ENCODE data around the gene ENOX2. TPM values are rescaled to one million over a fixed set of nuclear protein-coding genes. Genes with fewer than 3 reads are reported as not detected.

Gene ENOX2
- total and polyA plus RNA-seq, 2 donors (not counting 1 experiment from before 2014, with no cell fraction given): 5.1 to 18.8 TPM

DNA sequence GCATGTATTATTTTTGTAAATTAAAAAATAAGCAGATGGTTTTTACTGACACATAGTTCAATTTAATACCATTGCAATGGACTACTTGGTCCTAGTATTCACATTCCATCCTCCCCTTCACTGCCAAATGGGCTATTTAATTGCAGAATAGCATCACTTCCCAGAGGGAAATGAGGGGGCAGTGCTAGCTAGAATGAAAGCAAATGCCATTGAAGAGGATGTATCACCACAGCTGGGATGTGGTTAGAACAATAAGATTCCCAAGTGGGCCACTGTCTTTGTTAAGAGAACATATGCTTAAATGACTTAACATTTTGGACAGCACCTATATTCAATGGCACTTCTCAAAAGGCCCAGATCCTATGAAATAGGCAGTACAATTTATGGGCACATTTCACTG lies 276.5 kb downstream of the ENOX2 start:
- POLR2A ChIA-PET: no interaction called here
- Histone ChIP-seq H2AFZ (ENCODE audit: insufficient read depth, low read depth, low read length, poor library complexity, severe bottlenecking) (no peak overlapping the region), H3K27me3 (replicated peaks in 1 of 4; ENCODE audit: control extremely low read depth in 1 of 4, control insufficient read depth in 3 of 4, insufficient read depth in 4 of 4, low read length in 3 of 4) (no peaks in the 10 kb centered on the region), H3K36me3 (replicated peaks in 1 of 2; ENCODE audit: control extremely low read depth in 1 of 2, control insufficient read depth in 1 of 2, extremely low read depth in 1 of 2, insufficient read depth in 2 of 2, low read length in 1 of 2) (peaks cover 0 to 12% of the 10 kb centered on the region in 2 experiments), H3K9ac (ENCODE audit: low read length) (no peak overlapping the region), H3K4me1 (ENCODE audit: control insufficient read depth in 2 of 2, insufficient read depth in 2 of 2, low read length in 2 of 2) (no peaks in the 10 kb centered on the region), H3K9me3 (ENCODE audit: control extremely low read depth in 1 of 3, control insufficient read depth in 2 of 3, insufficient read depth in 1 of 3, low read length in 2 of 3) (no peaks in the 10 kb centered on the region), H3K4me2 (replicated peaks; ENCODE audit: low read depth, low read length, poor library complexity, severe bottlenecking) (no peak overlapping the region), H3K27ac (ENCODE audit: low read length in 2 of 2) (no peak overlapping the region), H3K4me3 (ENCODE audit: control extremely low read depth in 1 of 5, extremely low read depth in 1 of 5, insufficient read depth in 1 of 5, low read depth in 2 of 5, low read length in 4 of 5) (no peak overlapping the region), H4K20me1 (ENCODE audit: control insufficient read depth, insufficient read depth, low read length, poor library complexity, severe bottlenecking) (no peaks in the 10 kb centered on the region), H3K79me2 (ENCODE audit: control insufficient read depth, insufficient read depth, low read length) (no peaks in the 10 kb centered on the region)
- Mint-ChIP-seq H3K4me1 (peaks cover 3% of the 10 kb centered on the region), H3K27ac (no peak overlapping the region), H3K4me3 (no peak overlapping the region), H3K27me3 (no peaks in the 10 kb centered on the region), H3K9me3 (ENCODE audit: insufficient read depth) (no peaks in the 10 kb centered on the region)
- no peak for ATAC-seq (ENCODE audit: low read depth)
- TF ChIP-seq EZH2 (IDR thresholded peaks at IDR 0.05; ENCODE audit: borderline replicate concordance, insufficient read depth, low read depth, low read length, poor library complexity, severe bottlenecking): no peak
- TF ChIP-seq, protein P1, sequence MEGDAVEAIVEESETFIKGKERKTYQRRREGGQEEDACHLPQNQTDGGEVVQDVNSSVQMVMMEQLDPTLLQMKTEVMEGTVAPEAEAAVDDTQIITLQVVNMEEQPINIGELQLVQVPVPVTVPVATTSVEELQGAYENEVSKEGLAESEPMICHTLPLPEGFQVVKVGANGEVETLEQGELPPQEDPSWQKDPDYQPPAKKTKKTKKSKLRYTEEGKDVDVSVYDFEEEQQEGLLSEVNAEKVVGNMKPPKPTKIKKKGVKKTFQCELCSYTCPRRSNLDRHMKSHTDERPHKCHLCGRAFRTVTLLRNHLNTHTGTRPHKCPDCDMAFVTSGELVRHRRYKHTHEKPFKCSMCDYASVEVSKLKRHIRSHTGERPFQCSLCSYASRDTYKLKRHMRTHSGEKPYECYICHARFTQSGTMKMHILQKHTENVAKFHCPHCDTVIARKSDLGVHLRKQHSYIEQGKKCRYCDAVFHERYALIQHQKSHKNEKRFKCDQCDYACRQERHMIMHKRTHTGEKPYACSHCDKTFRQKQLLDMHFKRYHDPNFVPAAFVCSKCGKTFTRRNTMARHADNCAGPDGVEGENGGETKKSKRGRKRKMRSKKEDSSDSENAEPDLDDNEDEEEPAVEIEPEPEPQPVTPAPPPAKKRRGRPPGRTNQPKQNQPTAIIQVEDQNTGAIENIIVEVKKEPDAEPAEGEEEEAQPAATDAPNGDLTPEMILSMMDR (IDR thresholded peaks at IDR 0.05): no peak
- intact Hi-C loops (cut with micrococcal nuclease): no loop called here
- CTCF ChIA-PET: interaction anchor here (0.6 kb wide), 1 partner anchor 292 kb away, joined by 3 read pairs; no protein-coding TSS in a partner anchor
- no peak for DNase-seq

- H3K27me3 ChIP-seq (replicated peaks in 1 of 4; ENCODE audit: control extremely low read depth in 1 of 4, control insufficient read depth in 3 of 4, insufficient read depth in 4 of 4, low read length in 3 of 4): no peaks in the 10 kb centered on the region
- TF ChIP-seq, protein P1 (IDR thresholded peaks at IDR 0.05): no peak
- no peak for TF ChIP-seq EZH2 (IDR thresholded peaks at IDR 0.05; ENCODE audit: borderline replicate concordance, insufficient read depth, low read depth, low read length, poor library complexity, severe bottlenecking)
- no peaks in the 10 kb centered on the region for H3K4me1 ChIP-seq (ENCODE audit: control insufficient read depth in 2 of 2, insufficient read depth in 2 of 2, low read length in 2 of 2)
- WGBS (ENCODE audit: insufficient coverage): 83% methylated on average over 2 of the region's 6 CpGs
- CTCF ChIA-PET: no interaction called here
- Mint-ChIP-seq H3K27ac (no peak overlapping the region), H3K9me3 (ENCODE audit: insufficient read depth) (no peaks in the 10 kb centered on the region), H3K4me1 (peaks cover 3% of the 10 kb centered on the region), H3K27me3 (no peaks in the 10 kb centered on the region), H3K4me3 (no peak overlapping the region)
- H3K27ac ChIP-seq (ENCODE audit: low read length in 2 of 2): no peak overlapping the region
- DNase-seq: no peak
- peaks cover 0 to 7% of the 10 kb centered on the region in 2 experiments for H3K36me3 ChIP-seq (replicated peaks in 1 of 2; ENCODE audit: control extremely low read depth in 1 of 2, control insufficient read depth in 1 of 2, extremely low read depth in 1 of 2, insufficient read depth in 2 of 2, low read length in 1 of 2)
- H3K79me2 ChIP-seq (ENCODE audit: control insufficient read depth, insufficient read depth, low read length): no peaks in the 10 kb centered on the region
- POLR2A ChIA-PET: no interaction called here
- H3K4me2 ChIP-seq (replicated peaks; ENCODE audit: low read depth, low read length, poor library complexity, severe bottlenecking): no peak overlapping the region
- no peaks in the 10 kb centered on the region for H3K9me3 ChIP-seq (ENCODE audit: control extremely low read depth in 1 of 3, control insufficient read depth in 2 of 3, insufficient read depth in 1 of 3, low read length in 2 of 3)
- intact Hi-C loops (cut with micrococcal nuclease): no loop called here
- no peak overlapping the region for H3K9ac ChIP-seq (ENCODE audit: low read length)
- H3K4me3 ChIP-seq (ENCODE audit: control extremely low read depth in 1 of 5, extremely low read depth in 1 of 5, insufficient read depth in 1 of 5, low read depth in 2 of 5, low read length in 4 of 5): no peak overlapping the region
- no peak overlapping the region for H2AFZ ChIP-seq (ENCODE audit: insufficient read depth, low read depth, low read length, poor library complexity, severe bottlenecking)
- H4K20me1 ChIP-seq (ENCODE audit: control insufficient read depth, insufficient read depth, low read length, poor library complexity, severe bottlenecking): no peaks in the 10 kb centered on the region
- no peak for ATAC-seq (ENCODE audit: low read depth)
Measured at GRCh38 chrX:130625386-130625785, 277.6 kb downstream of the ENOX2 start.
